ENCODE results near the gene ASCL5. TPM values are rescaled to one million over a fixed set of nuclear protein-coding genes. Genes with fewer than 3 reads are reported as not detected.

Gene ASCL5
- total and polyA plus RNA-seq, 2 experiments from 2014 or later = not detected

GRCh38 chr1:201136355-201137023, 9.5 kb upstream of the ASCL5 start:
- H2AFZ ChIP-seq = no peak overlapping the region
- no peaks in the 10 kb centered on the region for H3K36me3 ChIP-seq (replicated peaks; ENCODE audit: insufficient read depth, low read depth)
- no peaks in the 10 kb centered on the region for H4K20me1 ChIP-seq (ENCODE audit: insufficient read depth, poor library complexity, severe bottlenecking)
- WGBS (ENCODE audit: low lambda C conversion rate, missing lambda C conversion rate) = 64% methylated on average over 8 of the region's 8 CpGs
- no peaks in the 10 kb centered on the region for H3K79me2 ChIP-seq
- no peak overlapping the region for H3K27ac ChIP-seq
- no peaks in the 10 kb centered on the region for H3K27me3 ChIP-seq
- no peaks in the 10 kb centered on the region for H3K9me2 ChIP-seq (replicated peaks; ENCODE audit: insufficient read depth)
- no peaks in the 10 kb centered on the region for H3K9me3 ChIP-seq (ENCODE audit: low read depth)
- TF ChIP-seq EZH2phosphoT487 (IDR thresholded peaks at IDR 0.05; ENCODE audit: low read depth, severe bottlenecking, unreplicated experiment) (no peak), EZH2 (IDR thresholded peaks at IDR 0.05; ENCODE audit: borderline replicate concordance) (no peak), CTCF (IDR thresholded peaks at IDR 0.05; ENCODE audit: poor library complexity) (no peak)
- H3K4me2 ChIP-seq = no peak overlapping the region
- no peak overlapping the region for H3K4me3 ChIP-seq
- H3K4me1 ChIP-seq (ENCODE audit: insufficient read depth) = peaks cover 12% of the 10 kb centered on the region
- no peak for DNase-seq (ENCODE audit: low spot score)

- no peak overlapping the region for H3K27ac ChIP-seq
- no peaks in the 10 kb centered on the region for H3K27me3 ChIP-seq
- no peaks in the 10 kb centered on the region for H3K79me2 ChIP-seq
- H3K9me3 ChIP-seq (ENCODE audit: low read depth) = no peaks in the 10 kb centered on the region
- WGBS (ENCODE audit: low lambda C conversion rate, missing lambda C conversion rate) = 92% methylated on average over 6 of the region's 6 CpGs
- no peaks in the 10 kb centered on the region for H4K20me1 ChIP-seq (ENCODE audit: insufficient read depth, poor library complexity, severe bottlenecking)
- no peak overlapping the region for H2AFZ ChIP-seq
- no peak overlapping the region for H3K4me2 ChIP-seq
- no peaks in the 10 kb centered on the region for H3K36me3 ChIP-seq (replicated peaks; ENCODE audit: insufficient read depth, low read depth)
- peaks cover 5% of the 10 kb centered on the region for H3K4me1 ChIP-seq (ENCODE audit: insufficient read depth)
- TF ChIP-seq EZH2 (IDR thresholded peaks at IDR 0.05; ENCODE audit: borderline replicate concordance) (no peak), CTCF (IDR thresholded peaks at IDR 0.05; ENCODE audit: poor library complexity) (no peak), EZH2phosphoT487 (IDR thresholded peaks at IDR 0.05; ENCODE audit: low read depth, severe bottlenecking, unreplicated experiment) (no peak)
- H3K4me3 ChIP-seq = no peak overlapping the region
- no peaks in the 10 kb centered on the region for H3K9me2 ChIP-seq (replicated peaks; ENCODE audit: insufficient read depth)
- DNase-seq (ENCODE audit: low spot score) = no peak
Measured at GRCh38 chr1:201134405-201134804, 7.4 kb upstream of the ASCL5 start.

GRCh38 chr1:201131398-201131797, 4.4 kb upstream of the ASCL5 start:
- Histone ChIP-seq H3K27ac (no peak overlapping the region), H3K9me2 (replicated peaks; ENCODE audit: insufficient read depth) (no peaks in the 10 kb centered on the region), H3K27me3 (no peaks in the 10 kb centered on the region), H4K20me1 (ENCODE audit: insufficient read depth, poor library complexity, severe bottlenecking) (no peaks in the 10 kb centered on the region), H3K4me3 (no peak overlapping the region), H3K79me2 (no peaks in the 10 kb centered on the region), H2AFZ (no peak overlapping the region), H3K36me3 (replicated peaks; ENCODE audit: insufficient read depth, low read depth) (no peaks in the 10 kb centered on the region), H3K4me2 (no peak overlapping the region), H3K9me3 (ENCODE audit: low read depth) (no peaks in the 10 kb centered on the region), H3K4me1 (ENCODE audit: insufficient read depth) (no peaks in the 10 kb centered on the region)
- 70% methylated on average over 4 of the region's 4 CpGs for WGBS (ENCODE audit: low lambda C conversion rate, missing lambda C conversion rate)
- TF ChIP-seq CTCF (IDR thresholded peaks at IDR 0.05; ENCODE audit: poor library complexity) (no peak), EZH2phosphoT487 (IDR thresholded peaks at IDR 0.05; ENCODE audit: low read depth, severe bottlenecking, unreplicated experiment) (no peak), EZH2 (IDR thresholded peaks at IDR 0.05; ENCODE audit: borderline replicate concordance) (no peak)
- DNase-seq (ENCODE audit: low spot score) = no peak
